C4-2B (cell line): Measurements from ENCODE around the gene NISCH.

Experiments
- H3K27ac ChIP-seq: fragments of 450-650 bp; 2 replicates; pipeline ENCODE4 v1.5.1; 2017
- CTCF ChIP-seq: fragments of 450-650 bp; conservative IDR thresholded peaks from 2 replicates; pipeline ENCODE4 v1.5.1; 2017; ENCODE audit warnings: mild to moderate bottlenecking
- ZFX ChIP-seq: fragments of 450-650 bp; IDR thresholded peaks from 2 replicates; pipeline ENCODE4 v1.6.1; 2017

Gene NISCH

DNA sequence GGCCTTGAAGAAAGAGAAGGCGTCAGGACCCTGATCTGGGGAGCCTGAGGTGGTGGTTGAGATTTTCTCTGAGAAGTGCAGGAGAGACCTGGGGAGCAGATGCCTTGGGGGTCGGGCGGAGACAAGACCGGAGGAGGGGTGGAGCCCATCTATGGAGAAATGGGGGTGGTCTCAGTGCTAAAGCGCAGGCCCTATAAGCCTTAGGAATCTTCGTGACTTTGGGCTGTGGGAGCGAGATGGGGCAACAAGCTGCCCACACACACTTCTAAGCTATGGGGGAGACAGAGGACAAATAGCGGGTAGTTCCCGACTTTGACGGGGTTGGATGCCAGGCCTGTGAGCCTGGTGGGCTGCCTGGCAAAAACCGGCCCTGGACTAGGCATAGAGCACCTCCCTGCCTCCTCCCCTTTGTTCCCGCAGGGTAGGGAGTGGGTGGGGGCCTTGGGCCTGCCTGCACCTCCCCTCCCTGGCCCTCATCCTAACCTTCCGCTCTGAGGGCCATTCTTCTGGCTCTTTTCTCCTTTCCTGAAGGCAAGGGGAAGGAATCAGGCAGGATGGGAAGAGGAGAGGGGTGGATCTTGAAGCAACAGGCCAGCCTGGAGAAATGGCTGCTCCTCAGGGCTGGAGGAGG is 880 bp downstream of the NISCH start:
- no peak for TF ChIP-seq ZFX
- TF ChIP-seq CTCF = no peak
- peak overlapping the region; percentile 70 for H3K27ac ChIP-seq

DNA sequence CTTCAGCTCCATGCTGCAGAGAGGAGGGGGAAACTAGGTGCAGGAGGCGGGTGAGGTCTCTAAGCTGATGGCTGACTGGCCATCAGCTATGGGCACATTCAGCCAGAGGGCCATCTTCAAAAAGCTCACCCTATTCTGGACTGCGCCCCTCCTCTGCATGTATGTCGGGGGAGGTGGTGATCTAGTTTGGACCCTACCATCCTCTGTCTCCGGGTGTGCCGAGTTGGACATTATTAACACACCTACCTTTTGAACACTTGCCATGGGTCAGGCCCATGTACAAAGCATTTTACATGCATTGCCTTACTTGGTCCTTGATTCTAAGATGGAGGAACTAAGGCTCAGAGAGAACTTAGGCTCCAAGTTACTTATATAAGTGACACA is 1.4 kb downstream of the NISCH start:
- TF ChIP-seq ZFX (no peak), CTCF (no peak)
- peak overlapping the region; percentile 70; the same call in 1 of the 2 replicates for H3K27ac ChIP-seq

- no peak overlapping the region for H3K27ac ChIP-seq
- TF ChIP-seq CTCF = no peak
Measured at GRCh38 chr3:52458031-52458760, 2.8 kb downstream of the NISCH start.

DNA sequence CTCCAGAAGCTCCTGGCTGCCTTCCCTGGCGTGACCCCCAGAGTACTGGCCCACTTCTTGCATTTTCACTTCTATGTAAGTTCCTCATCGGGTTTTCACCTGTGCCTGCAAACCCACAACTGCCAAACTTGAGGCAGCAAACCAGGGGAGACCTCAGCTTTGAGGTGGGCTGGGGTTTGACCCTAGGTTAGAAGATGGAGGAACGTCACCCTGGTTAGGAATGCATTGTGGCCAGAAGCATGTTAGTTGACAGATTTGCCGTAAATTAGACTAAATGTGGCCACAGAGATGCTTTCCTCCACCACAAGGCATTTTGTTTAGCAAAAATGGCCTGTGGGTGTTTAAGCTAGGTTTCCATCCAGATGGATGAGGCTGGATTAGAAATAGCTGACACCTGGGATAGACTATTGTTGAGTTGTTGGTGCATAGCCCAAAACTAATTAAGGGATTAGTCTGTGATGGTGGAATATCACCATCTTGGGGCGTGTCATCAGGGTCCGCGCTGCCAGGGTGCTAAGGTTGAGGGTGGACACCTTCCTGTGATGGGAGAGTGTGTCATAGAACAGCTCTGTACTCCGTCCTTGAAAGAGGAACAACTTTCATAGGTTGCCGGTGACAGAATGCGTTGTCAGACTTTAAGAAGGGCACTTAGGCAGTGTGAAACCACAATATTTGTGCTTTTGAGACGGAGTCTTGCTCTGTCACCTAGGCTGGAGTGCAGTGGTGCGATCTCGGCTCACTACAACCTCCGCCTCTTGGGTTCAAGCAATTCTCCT is 3.6 kb downstream of the NISCH start:
- TF ChIP-seq ZFX (no peak), CTCF (no peak)
- H3K27ac ChIP-seq = no peak overlapping the region

- no peak overlapping the region for H3K27ac ChIP-seq
- TF ChIP-seq ZFX (no peak), CTCF (no peak)
Measured at GRCh38 chr3:52461874-52462273, 6.5 kb downstream of the NISCH start.

DNA sequence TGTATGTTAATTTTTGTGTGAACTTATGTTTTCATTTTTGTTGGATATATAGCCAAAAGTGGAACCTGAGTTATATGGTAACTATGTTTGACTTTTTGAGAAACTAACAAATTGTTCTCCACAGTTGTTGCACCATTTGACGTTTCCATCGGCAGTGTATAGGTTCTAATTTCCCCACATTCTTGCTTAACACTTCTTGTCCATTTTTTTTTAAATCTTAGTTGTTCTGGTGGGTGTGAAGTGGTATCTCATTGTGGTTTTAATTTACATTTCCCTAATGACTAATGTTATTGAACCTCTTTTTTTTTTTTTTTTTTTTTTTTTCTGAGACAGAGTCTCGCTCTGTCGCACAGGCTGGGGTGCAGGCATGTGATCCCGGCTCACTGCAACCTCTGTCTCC is 8.0 kb downstream of the NISCH start:
- TF ChIP-seq ZFX = no peak
- no peak for TF ChIP-seq CTCF
- no peak overlapping the region for H3K27ac ChIP-seq

DNA sequence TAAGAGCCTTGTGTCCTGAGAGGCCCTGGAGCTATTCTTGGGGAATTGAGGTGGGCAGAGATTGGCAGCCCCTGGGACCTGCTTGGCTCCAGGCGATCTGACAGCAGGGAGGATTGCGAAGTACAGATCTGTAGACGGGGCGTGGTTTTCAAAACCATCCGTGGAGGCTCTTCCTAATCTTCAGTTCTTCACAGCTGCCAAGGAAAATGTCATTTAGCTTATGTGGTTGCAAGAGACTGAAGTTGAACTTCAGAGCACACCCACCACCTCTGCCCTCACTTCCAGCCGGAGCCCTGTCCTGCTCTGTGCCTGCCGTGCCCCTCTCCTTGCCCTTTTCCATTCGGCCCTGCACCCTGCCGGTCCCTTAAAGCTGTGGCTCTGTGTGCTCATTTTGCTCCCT is 12.9 kb downstream of the NISCH start:
- TF ChIP-seq CTCF = no peak
- no peak for TF ChIP-seq ZFX
- peak overlapping the region; percentile 38; the same call in 1 of the 2 replicates for H3K27ac ChIP-seq
